ENCODE measurements around the gene CAPN6. TPM values are rescaled to one million over a fixed set of nuclear protein-coding genes. Genes with fewer than 3 reads are reported as not detected.

CAPN6 gene
- under 0.01 and 0.13 TPM in 2 replicates for total RNA-seq

GRCh38 chrX:111270339-111270738, at the start of gene CAPN6:
TSS of gene CAPN6 (minus strand) at chrX:111270483. CDS start at chrX:111263936, 6,547 bp downstream.

Other genes starting within 250 kb of the CAPN6 start
- gene PAK3, start 174.3 kb downstream of the CAPN6 start, total RNA-seq = 1.1 and 2.0 TPM in 2 replicates
- gene DCX, start 141.7 kb upstream of the CAPN6 start, total RNA-seq = under 0.01 TPM in 1 of 2 replicates, not detected in the other
- not detected in 2 replicates for gene SERTM2, start 241.2 kb upstream of the CAPN6 start, total RNA-seq

All from mesangial cell (primary cell).